Right forelimb (tissue), 1 donor: ENCODE data around the gene GATAD2A.

Experiments used
- DNase-seq: peaks from one replicate; pipeline ENCODE4 v3.0.0-alpha.2; 2018

GATAD2A gene

DNA sequence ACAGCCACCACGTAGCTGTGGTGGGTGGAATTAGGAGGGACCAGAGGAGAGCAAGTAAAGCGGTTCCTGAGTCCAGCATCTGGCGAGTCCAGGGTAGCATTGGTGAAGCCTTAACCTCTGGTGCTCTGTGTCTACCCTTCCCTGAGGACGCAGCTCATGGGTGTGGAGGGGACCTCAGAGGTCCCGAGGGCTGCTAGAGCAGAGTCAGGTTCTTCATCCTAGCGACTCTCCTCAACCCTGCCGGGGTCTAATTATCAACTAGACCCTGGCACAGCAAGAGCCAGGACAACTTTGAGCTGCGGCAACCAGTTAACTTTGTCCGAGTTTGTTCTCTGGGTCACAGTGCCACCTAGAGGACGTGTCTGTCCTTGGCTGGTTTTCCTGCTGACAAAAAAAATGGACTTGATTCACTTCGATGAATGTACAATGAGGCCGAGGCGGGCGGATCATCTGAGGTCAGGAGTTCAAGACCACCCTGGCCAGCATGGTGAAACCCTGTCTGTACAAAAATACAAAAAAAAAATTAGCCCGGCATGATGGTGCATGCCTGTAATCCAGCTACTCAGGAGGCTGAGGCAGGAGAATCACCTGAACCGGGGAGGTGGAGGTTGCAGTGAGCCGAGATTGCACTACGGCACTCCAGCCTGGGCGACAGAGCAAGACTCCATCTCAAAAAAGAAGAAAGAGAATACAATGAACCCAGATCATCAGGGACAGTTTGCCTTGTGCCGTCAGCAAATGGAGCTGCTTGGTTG, 84.9 kb downstream of the GATAD2A start:
- peak; percentile 89 for DNase-seq

DNA sequence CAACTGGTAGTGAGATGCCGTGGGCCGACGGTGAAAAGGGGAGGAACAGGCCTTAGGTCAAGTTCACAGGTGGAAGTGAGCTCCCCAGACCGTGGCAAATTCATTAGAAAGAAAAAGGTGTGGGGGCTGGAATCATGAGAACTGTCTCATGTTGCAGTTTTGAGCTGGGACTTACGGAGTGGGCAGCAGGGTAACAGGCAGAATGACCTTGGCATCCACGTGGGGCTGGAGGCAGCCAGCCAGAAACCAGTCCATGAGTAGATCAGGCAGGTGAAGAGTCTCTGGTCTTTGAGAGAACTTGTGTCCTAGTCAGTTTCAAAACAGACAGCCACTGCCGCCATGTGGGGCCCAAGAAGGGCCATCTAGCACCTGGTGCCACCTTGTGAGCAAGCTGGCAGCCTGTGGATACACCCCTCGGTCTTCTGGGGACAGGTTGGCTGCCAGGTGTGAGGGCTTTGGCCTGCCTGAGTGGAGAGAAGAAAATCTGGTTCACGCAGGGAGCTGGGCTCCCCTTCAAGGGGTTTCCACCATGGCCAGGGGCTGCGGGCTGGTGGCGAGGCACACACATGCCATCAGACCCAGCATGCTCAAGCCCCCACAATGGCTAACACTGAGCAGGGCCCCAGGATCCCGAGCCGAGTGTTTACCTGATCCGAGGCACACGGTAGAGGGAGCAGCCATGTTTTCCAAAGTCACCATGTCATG, 86.0 kb downstream of the GATAD2A start:
- DNase-seq: no peak

GRCh38 chr19:19492026-19492610, 86.6 kb downstream of the GATAD2A start:
- DNase-seq: no peak

GRCh38 chr19:19493841-19494546, 88.5 kb downstream of the GATAD2A start:
- DNase-seq: no peak

- no peak for DNase-seq
These were observed 90.4 kb downstream of the GATAD2A start for GRCh38 chr19:19495614-19496603.

- DNase-seq: no peak
These were observed 92.9 kb downstream of the GATAD2A start for GRCh38 chr19:19498255-19498991.

GRCh38 chr19:19499272-19499995, 94.0 kb downstream of the GATAD2A start:
- DNase-seq: no peak

- DNase-seq: no peak
These were observed 95.6 kb downstream of the GATAD2A start for GRCh38 chr19:19500975-19501644.

- DNase-seq: no peak
These were observed 96.3 kb downstream of the GATAD2A start for GRCh38 chr19:19501798-19502197.

DNA sequence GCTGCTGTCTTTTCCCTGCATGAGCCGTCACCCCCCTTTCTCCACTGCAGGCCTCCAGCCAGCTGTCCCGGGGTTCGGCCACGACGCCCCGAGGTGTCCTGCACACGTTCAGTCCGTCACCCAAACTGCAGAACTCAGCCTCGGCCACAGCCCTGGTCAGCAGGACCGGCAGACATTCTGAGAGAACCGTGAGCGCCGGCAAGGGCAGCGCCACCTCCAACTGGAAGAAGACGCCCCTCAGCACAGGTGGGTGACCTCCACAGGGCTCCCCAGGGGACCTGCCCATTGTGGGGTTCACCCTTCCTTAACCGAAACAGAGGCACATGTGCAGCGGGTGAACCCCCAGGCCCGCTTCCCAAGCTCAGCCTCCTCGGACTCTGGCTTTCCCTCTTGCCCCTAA, 96.8 kb downstream of the GATAD2A start:
- no peak for DNase-seq

GRCh38 chr19:19502808-19503602, 97.5 kb downstream of the GATAD2A start:
- DNase-seq: no peak

- no peak for DNase-seq
These were observed 99.5 kb downstream of the GATAD2A start for GRCh38 chr19:19504754-19505668.

DNA sequence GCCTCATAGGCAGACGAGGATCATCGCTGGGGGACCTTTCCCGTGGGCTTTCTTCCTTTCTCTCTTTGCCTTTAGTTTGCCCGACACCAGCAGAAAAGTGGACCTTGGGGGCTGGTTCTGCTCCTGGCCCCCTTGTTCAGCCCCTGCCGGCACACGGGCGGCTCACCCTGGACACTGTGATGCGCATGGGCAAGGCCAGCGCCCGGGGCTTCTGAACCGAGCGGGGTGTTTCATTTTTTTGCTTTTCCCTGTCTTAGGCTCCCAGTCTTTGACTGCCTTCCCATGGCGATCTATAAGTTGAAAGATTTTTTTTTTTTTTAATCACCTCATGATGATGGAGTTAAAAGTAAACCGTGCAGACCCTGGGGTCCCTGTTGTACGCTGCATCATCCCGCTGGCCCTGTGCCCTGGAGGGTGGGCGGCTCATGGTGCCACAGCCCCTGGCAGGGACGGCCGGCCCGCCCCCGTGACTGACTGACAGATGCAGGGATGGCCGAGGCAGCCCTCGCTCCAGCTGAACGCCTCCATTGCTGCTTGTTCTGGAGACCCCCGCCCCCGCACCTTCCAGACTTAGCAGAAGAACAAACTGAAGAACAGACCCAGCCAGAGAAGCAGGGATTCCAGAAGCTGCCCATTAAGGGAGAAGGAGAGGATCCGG, 100.3 kb downstream of the GATAD2A start:
- no peak for DNase-seq

DNA sequence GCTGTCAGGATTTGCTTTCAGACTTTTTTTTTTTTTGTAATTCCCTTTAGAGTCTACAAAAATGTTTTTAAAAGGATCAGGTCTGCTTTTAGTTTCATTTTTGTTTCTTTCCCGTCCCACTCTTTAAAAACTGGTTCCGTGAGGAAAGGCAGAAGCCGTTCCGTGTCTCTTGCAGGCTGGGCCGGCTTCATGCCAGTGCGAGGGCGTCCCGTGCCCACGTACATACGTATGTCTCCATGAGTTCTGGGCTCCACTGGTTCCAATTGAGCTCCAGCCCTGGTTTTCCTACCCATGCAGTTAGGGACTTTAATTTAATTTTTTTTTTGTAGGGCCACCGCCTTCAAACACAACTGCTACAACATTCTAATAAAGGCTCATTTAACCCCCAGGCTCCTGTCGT, 101.1 kb downstream of the GATAD2A start:
- no peak for DNase-seq

GRCh38 chr19:19507354-19507753, 101.9 kb downstream of the GATAD2A start:
- no peak for DNase-seq

DNA sequence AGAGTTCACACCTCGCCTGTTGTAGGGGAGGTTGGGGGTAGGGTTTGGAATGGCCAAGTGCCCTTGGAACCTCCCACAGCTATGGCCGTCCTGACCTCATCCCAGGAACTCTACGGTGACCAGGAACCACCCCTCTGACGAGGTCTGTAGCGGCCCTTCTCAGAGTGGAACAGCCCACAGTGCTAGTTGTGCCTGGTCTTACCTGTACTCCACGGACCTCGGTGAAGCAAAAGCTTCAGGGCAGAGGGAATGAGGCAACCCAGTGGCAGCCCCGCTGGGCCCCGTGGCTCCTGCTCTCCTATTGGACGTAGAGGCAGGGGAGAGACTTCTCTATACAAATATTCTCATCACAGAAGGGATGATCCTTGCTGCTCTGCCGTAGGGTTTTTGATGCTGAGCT, 102.7 kb downstream of the GATAD2A start:
- DNase-seq: no peak

DNA sequence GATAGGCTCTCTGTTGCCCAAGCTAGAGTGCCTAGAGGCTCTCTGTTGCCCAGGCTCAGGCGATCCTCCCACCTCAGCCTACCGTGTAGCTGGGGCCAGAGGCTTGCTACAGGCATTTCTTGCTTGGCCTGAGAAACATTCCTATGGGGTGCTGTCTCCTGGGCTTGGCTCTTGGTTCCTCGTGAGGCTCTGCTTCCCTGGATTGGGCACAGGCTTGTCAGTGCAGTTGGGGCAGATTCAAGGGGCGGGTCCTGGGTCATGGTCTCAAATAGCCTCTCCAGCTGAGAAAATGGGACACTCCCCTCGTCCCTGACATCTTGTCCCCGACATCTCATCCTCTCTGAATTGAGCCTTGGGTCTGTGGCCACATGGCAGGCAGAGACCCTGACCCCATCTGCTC, 105.0 kb downstream of the GATAD2A start:
- DNase-seq: no peak

- DNase-seq: no peak
These were observed 108.2 kb downstream of the GATAD2A start for GRCh38 chr19:19513682-19514081.
